GM12878 (cell line): ENCODE results near the gene OGFR. TPM values are rescaled to one million over a fixed set of nuclear protein-coding genes. Genes with fewer than 3 reads are reported as not detected.

Experiments
- ATAC-seq: fragments of 200-7000 bp; cut with Tn5 transposase; 3 replicates; pipeline ENCODE4 v1.9.1; 2020; ENCODE audit warnings: mild to moderate bottlenecking, moderate library complexity
- BruUV-seq: library from RNA; stranded (reverse); fragments of 400-500 nt; replicated peaks from 2 replicates; lab custom pipeline; 2021; lab: Mats Ljungman, UMichigan
- CTCF ChIA-PET: fragments of 300-600 bp; sonication (Branson Sonifier 250); formaldehyde crosslinking; extraction: SDS; loops from one replicate; lab custom pipeline; 2021; ENCODE audit warnings: inconsistent platforms; lab: Yijun Ruan, JAX
- POLR2A ChIA-PET: fragments of 350-600 bp; formaldehyde crosslinking; extraction: SDS; loops from one replicate; lab custom pipeline; 2021; ENCODE audit warnings: inconsistent platforms; lab: Charles Lee
- RAD21 ChIA-PET: fragments of 300-600 bp; sonication (Branson Sonifier 250); formaldehyde crosslinking; loops from one replicate; lab custom pipeline; 2023; ENCODE audit warnings: antibody characterized with exemption; ENCODE audit not compliant: unreplicated experiment; lab: Charles Lee
- SMC1A ChIA-PET: fragments of 300-600 bp; sonication (Branson Sonifier 250); formaldehyde crosslinking; loops from one replicate; lab custom pipeline; 2023; ENCODE audit not compliant: unreplicated experiment, uncharacterized antibody; lab: Charles Lee
- DNase-seq: peaks from one replicate; pipeline ENCODE4 v3.0.0-alpha.2; 2011; ENCODE audit warnings: low read depth, low spot score
- FAIRE-seq: peaks from 3 replicates; lab custom pipeline; 2011; peaks lifted over from hg19 to GRCh38; lab: Jason Lieb, UNC
- H2AFZ ChIP-seq: 2 replicates; pipeline ENCODE4 v1.6.0; 2011; ENCODE audit warnings: low read depth, low read length, control low read depth; ENCODE audit not compliant: control insufficient read depth
- H3K27ac ChIP-seq: 2 replicates; pipeline ENCODE4 v1.5.1; 2011; ENCODE audit warnings: control low read depth; ENCODE audit not compliant: control insufficient read depth, insufficient read depth
- H3K27me3 ChIP-seq, 2 experiments: replicated peaks in 1 of 2; 2 replicates each; pipeline versions ENCODE4 v1.6.0 to v1.6.1; 2011; ENCODE audit warnings: low read length in 1 of 2; ENCODE audit not compliant: control insufficient read depth in 2 of 2, insufficient read depth in 2 of 2
- H3K36me3 ChIP-seq, 2 experiments: 2 replicates each; pipeline ENCODE4 v1.5.1; 2011; ENCODE audit warnings: low read length in 1 of 2; ENCODE audit not compliant: control insufficient read depth in 2 of 2, insufficient read depth in 2 of 2
- H3K4me1 ChIP-seq: 2 replicates; pipeline ENCODE4 v1.6.1; 2011; ENCODE audit warnings: mild to moderate bottlenecking, low read length, moderate library complexity, mixed read lengths; ENCODE audit not compliant: control insufficient read depth, insufficient read depth
- H3K4me2 ChIP-seq: 2 replicates; pipeline ENCODE4 v1.6.0; 2011; ENCODE audit warnings: control low read depth; ENCODE audit not compliant: control insufficient read depth, insufficient read depth
- H3K4me3 ChIP-seq: fragments of 200-600 bp; sonication (generic); 2 replicates; pipeline ENCODE4 v1.5.1; 2016
- H3K79me2 ChIP-seq: 2 replicates; pipeline ENCODE4 v1.6.0; 2011; ENCODE audit warnings: low read length; ENCODE audit not compliant: control insufficient read depth, insufficient read depth
- H3K9ac ChIP-seq: 2 replicates; pipeline ENCODE4 v1.8.0; 2011; ENCODE audit warnings: low read length, control low read depth, mixed read lengths; ENCODE audit not compliant: control insufficient read depth, insufficient read depth
- H3K9me3 ChIP-seq: replicated peaks from 3 replicates; pipeline ENCODE4 v1.5.1; 2011; ENCODE audit warnings: mild to moderate bottlenecking, low read length; ENCODE audit not compliant: control insufficient read depth, insufficient read depth
- H4K20me1 ChIP-seq: 2 replicates; pipeline ENCODE4 v1.6.0; 2011; ENCODE audit not compliant: control insufficient read depth, insufficient read depth
- CBX3 ChIP-seq: fragments of 200-600 bp; sonication (generic); IDR thresholded peaks from 2 replicates; pipeline ENCODE4 v1.6.1; 2016; ENCODE audit warnings: low read depth, borderline replicate concordance
- CHD1 ChIP-seq: IDR thresholded peaks from 2 replicates; pipeline ENCODE4 v1.6.1; 2012; ENCODE audit warnings: low read depth, low read length, improper control_type of control experiment
- CHD2 ChIP-seq: IDR thresholded peaks from 2 replicates; pipeline ENCODE4 v1.6.1; 2011; ENCODE audit warnings: low read depth, low read length, improper control_type of control experiment, borderline replicate concordance
- FOXK2 ChIP-seq: fragments of 450-650 bp; IDR thresholded peaks from 2 replicates; pipeline ENCODE4 v1.6.1; 2017; ENCODE audit warnings: mild to moderate bottlenecking, moderate library complexity
- KAT2A ChIP-seq: conservative IDR thresholded peaks from 2 replicates; pipeline ENCODE4 v1.6.1; 2011; ENCODE audit warnings: low read depth, low read length; ENCODE audit not compliant: control insufficient read depth
- KLF5 ChIP-seq: fragments of 450-650 bp; IDR thresholded peaks from 2 replicates; pipeline ENCODE4 v1.6.1; 2014; ENCODE audit warnings: mild to moderate bottlenecking; ENCODE audit not compliant: partially characterized antibody
- MLLT1 ChIP-seq: fragments of 450-650 bp; IDR thresholded peaks from 2 replicates; pipeline ENCODE4 v1.6.1; 2016; ENCODE audit warnings: mild to moderate bottlenecking
- MYB ChIP-seq: fragments of 150-350 bp; IDR thresholded peaks from 2 replicates; pipeline ENCODE4 v1.6.1; 2014; ENCODE audit warnings: mild to moderate bottlenecking, low read depth, low read length, borderline replicate concordance
- NKRF ChIP-seq: fragments of 450-650 bp; conservative IDR thresholded peaks from 2 replicates; pipeline ENCODE4 v1.6.1; 2017; ENCODE audit warnings: mild to moderate bottlenecking, moderate library complexity
- PML ChIP-seq: IDR thresholded peaks from 2 replicates; pipeline ENCODE4 v1.6.1; 2012; ENCODE audit warnings: low read length, inconsistent platforms
- SUPT20H ChIP-seq: IDR thresholded peaks from 2 replicates; pipeline ENCODE4 v1.6.1; 2011; ENCODE audit warnings: low read depth, mild to moderate bottlenecking, low read length, moderate library complexity, borderline replicate concordance; ENCODE audit not compliant: control insufficient read depth
- ZNF622 ChIP-seq: fragments of 450-650 bp; IDR thresholded peaks from 2 replicates; pipeline ENCODE4 v1.6.1; 2017; ENCODE audit warnings: mild to moderate bottlenecking, inconsistent platforms
- WGBS: methylation state at CpG from one replicate; pipeline ENCODE4 v1.1.6; 2016; ENCODE audit warnings: low lambda C conversion rate; ENCODE audit not compliant: insufficient replicate concordance, insufficient coverage; ENCODE audit errors: missing lambda C conversion rate; 5-methylcytosine and 5-hydroxymethylcytosine counted together
- in situ Hi-C: fragments of 300-500 bp; cut with MboI; formaldehyde crosslinking; loops from 9 replicates; pipeline ENCODE4 v1.14.3; 2018; ENCODE audit warnings: mixed read lengths
- intact Hi-C: fragments of 100-400 bp; cut with micrococcal nuclease; formaldehyde crosslinking; loops from one replicate; pipeline ENCODE4 v1.14.2; 2022; ENCODE audit not compliant: unreplicated experiment
- polyA plus RNA-seq, 11 experiments: library from polyadenylated mRNA; depleted of rRNA in 4 of 11; unstranded in 6 of 11; stranded (reverse) in 5 of 11; fragments of >200 nt; fragmentation: Nextera tagmentation in 4 of 11; fragmentation: Illumina TruSeq in 1 of 11; extraction: Ambion mirVana in 4 of 11; extraction: Trizol in 1 of 11; gene quantifications; 1 replicate in 1 of 11; 2 replicates in 10 of 11; pipeline versions ENCODE4 v1.2.1 to v1.2.3, GENCODE V29; 2011 to 2016; ENCODE audit warnings: inconsistent platforms in 2 of 11, missing spikeins in 2 of 11, low read depth in 1 of 11
- total RNA-seq, 4 experiments: library from RNA; depleted of rRNA in 3 of 4; stranded (reverse); fragments of >200 nt in 3 of 4; fragmentation: Illumina TruSeq in 1 of 4; extraction: Trizol in 1 of 4; gene quantifications; 2 replicates each; pipeline versions ENCODE4 v1.2.1 to v1.2.3, GENCODE V29; 2013 to 2021
- TF ChIP-seq, protein P1 (sequence below): fragments of 450-650 bp; IDR thresholded peaks from 2 replicates; pipeline ENCODE4 v1.6.1; 2017; ENCODE audit warnings: antibody characterized with exemption, mild to moderate bottlenecking, moderate library complexity
- TF ChIP-seq, protein P2 (sequence below): fragments of 450-650 bp; IDR thresholded peaks from 2 replicates; pipeline ENCODE4 v1.6.1; 2017; ENCODE audit warnings: mild to moderate bottlenecking, low read depth, inconsistent platforms; ENCODE audit not compliant: poor library complexity, severe bottlenecking

OGFR gene
- total and polyA plus RNA-seq, 10 of the 15 experiments (the other 5 are each of a cell fraction or from before 2014, with no cell fraction given): 0.72 to 62.1 (median 27.3) TPM

- Histone ChIP-seq H3K27me3 (no peaks in the 10 kb centered on the region), H3K4me3 (no peak overlapping the region), H3K79me2 (peaks cover 13% of the 10 kb centered on the region), H3K27ac (no peak overlapping the region), H3K9me3 (no peaks in the 10 kb centered on the region), H3K4me1 (peaks cover 10% of the 10 kb centered on the region), H3K4me2 (no peak overlapping the region), H3K9ac (no peak overlapping the region), H4K20me1 (no peaks in the 10 kb centered on the region), H3K36me3 (peaks cover 5 to 11% of the 10 kb centered on the region in 2 experiments), H2AFZ (no peak overlapping the region)
- WGBS: 96% methylated on average over 26 of the region's 26 CpGs
- POLR2A ChIA-PET: no interaction called here
- ATAC-seq: no peak
- SMC1A ChIA-PET: interaction anchor here (0.6 kb wide), 1 partner anchor 409 kb away, joined by 3 read pairs; no protein-coding TSS in a partner anchor
- intact Hi-C loops: no loop called here
- CTCF ChIA-PET: no interaction called here
- in situ Hi-C loops: no loop called here
- DNase-seq: no peak
- FAIRE-seq: no peak
- BruUV-seq: no TSS peak
- RAD21 ChIA-PET: no interaction called here
- no peak for TF ChIP-seq MYB
- no peak for TF ChIP-seq MLLT1
- TF ChIP-seq NKRF: no peak
- TF ChIP-seq, protein P1, sequence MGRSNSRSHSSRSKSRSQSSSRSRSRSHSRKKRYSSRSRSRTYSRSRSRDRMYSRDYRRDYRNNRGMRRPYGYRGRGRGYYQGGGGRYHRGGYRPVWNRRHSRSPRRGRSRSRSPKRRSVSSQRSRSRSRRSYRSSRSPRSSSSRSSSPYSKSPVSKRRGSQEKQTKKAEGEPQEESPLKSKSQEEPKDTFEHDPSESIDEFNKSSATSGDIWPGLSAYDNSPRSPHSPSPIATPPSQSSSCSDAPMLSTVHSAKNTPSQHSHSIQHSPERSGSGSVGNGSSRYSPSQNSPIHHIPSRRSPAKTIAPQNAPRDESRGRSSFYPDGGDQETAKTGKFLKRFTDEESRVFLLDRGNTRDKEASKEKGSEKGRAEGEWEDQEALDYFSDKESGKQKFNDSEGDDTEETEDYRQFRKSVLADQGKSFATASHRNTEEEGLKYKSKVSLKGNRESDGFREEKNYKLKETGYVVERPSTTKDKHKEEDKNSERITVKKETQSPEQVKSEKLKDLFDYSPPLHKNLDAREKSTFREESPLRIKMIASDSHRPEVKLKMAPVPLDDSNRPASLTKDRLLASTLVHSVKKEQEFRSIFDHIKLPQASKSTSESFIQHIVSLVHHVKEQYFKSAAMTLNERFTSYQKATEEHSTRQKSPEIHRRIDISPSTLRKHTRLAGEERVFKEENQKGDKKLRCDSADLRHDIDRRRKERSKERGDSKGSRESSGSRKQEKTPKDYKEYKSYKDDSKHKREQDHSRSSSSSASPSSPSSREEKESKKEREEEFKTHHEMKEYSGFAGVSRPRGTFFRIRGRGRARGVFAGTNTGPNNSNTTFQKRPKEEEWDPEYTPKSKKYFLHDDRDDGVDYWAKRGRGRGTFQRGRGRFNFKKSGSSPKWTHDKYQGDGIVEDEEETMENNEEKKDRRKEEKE: no peak
- no peak for TF ChIP-seq CBX3
- no peak for TF ChIP-seq FOXK2
- TF ChIP-seq KAT2A: no peak
- no peak for TF ChIP-seq SUPT20H
- TF ChIP-seq PML: no peak
- TF ChIP-seq, protein P2, sequence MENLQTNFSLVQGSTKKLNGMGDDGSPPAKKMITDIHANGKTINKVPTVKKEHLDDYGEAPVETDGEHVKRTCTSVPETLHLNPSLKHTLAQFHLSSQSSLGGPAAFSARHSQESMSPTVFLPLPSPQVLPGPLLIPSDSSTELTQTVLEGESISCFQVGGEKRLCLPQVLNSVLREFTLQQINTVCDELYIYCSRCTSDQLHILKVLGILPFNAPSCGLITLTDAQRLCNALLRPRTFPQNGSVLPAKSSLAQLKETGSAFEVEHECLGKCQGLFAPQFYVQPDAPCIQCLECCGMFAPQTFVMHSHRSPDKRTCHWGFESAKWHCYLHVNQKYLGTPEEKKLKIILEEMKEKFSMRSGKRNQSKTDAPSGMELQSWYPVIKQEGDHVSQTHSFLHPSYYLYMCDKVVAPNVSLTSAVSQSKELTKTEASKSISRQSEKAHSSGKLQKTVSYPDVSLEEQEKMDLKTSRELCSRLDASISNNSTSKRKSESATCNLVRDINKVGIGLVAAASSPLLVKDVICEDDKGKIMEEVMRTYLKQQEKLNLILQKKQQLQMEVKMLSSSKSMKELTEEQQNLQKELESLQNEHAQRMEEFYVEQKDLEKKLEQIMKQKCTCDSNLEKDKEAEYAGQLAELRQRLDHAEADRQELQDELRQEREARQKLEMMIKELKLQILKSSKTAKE: no peak
- no peak for TF ChIP-seq KLF5
- no peak for TF ChIP-seq CHD2
- TF ChIP-seq ZNF622: no peak
- no peak for TF ChIP-seq CHD1
Measured at GRCh38 chr20:62800314-62801259, 4.0 kb upstream of the OGFR start.
